Body of pancreas (tissue), 4 donors: ENCODE data around the gene SCPEP1.

Source experiments
- POLR2A ChIP-seq, 3 donors: fragments of 450-650 bp; IDR thresholded peaks; one replicate each; pipeline ENCODE4 v1.6.1; 2016; ENCODE audit warnings: antibody characterized with exemption in 3 of 3, mild to moderate bottlenecking in 2 of 3
- TF ChIP-seq, protein P1 (sequence below), 7 experiments: fragments of 450-650 bp in 4 of 7; fragments of 200-600 bp in 3 of 7; sonication (generic) in 3 of 7; IDR thresholded peaks; one replicate each; pipeline ENCODE4 v1.5.1; 2016 to 2019; ENCODE audit warnings: antibody characterized with exemption in 7 of 7

DNA sequence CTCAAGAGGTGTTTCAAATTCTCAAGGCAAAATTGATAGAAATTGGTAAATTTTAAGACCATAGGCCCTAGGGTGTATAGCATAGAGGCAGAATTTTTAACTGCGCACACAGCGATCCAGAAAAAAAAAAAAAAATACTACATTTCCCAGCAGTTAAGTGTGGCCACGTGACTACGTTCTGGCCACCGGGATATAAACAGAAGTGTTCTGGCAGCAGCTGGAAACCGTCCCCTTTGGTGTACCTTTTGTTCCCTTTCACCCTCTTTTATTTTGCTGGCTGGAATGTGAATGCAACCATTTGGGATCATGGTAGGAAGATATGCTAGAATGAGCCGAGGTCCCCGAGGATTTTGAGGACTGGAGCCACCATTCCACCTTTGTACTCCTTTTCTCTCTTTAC, 54.4 kb downstream of the SCPEP1 start:
- TF ChIP-seq, protein P1, sequence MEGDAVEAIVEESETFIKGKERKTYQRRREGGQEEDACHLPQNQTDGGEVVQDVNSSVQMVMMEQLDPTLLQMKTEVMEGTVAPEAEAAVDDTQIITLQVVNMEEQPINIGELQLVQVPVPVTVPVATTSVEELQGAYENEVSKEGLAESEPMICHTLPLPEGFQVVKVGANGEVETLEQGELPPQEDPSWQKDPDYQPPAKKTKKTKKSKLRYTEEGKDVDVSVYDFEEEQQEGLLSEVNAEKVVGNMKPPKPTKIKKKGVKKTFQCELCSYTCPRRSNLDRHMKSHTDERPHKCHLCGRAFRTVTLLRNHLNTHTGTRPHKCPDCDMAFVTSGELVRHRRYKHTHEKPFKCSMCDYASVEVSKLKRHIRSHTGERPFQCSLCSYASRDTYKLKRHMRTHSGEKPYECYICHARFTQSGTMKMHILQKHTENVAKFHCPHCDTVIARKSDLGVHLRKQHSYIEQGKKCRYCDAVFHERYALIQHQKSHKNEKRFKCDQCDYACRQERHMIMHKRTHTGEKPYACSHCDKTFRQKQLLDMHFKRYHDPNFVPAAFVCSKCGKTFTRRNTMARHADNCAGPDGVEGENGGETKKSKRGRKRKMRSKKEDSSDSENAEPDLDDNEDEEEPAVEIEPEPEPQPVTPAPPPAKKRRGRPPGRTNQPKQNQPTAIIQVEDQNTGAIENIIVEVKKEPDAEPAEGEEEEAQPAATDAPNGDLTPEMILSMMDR (IDR thresholded peaks at IDR 0.05), result no peak
- TF ChIP-seq POLR2A (IDR thresholded peaks at IDR 0.05), result no peak
